ENCODE measurements around the gene GTPBP6.

- TF ChIP-seq CTCF (IDR thresholded peaks at IDR 0.05; ENCODE audit: insufficient read depth, low read length, poor library complexity, severe bottlenecking), result no peak
- no peak for TF ChIP-seq EZH2phosphoT487 (conservative IDR thresholded peaks at IDR 0.05; ENCODE audit: low read length)
Observed at GRCh38 chrX:288561-288991, 30.0 kb downstream of the GTPBP6 start.

Data from SU-DHL-6 (cell line).